Hepatocyte (in vitro differentiated cells): ENCODE measurements around the gene C19orf33. TPM values are rescaled to one million over a fixed set of nuclear protein-coding genes. Genes with fewer than 3 reads are reported as not detected.

ENCODE experiments used
- DNase-seq: peaks from one replicate; pipeline ENCODE4 v3.0.0-alpha.2; 2016; ENCODE audit warnings: low spot score
- H2AFZ ChIP-seq: fragments of 200-600 bp; sonication (generic); 2 replicates; pipeline ENCODE4 v1.6.0; 2016; ENCODE audit warnings: antibody characterized with exemption, mild to moderate bottlenecking
- H3K27ac ChIP-seq: fragments of 200-600 bp; sonication (generic); 2 replicates; pipeline ENCODE4 v1.5.1; 2016; ENCODE audit warnings: mild to moderate bottlenecking
- H3K27me3 ChIP-seq: fragments of 200-600 bp; sonication (generic); 2 replicates; pipeline ENCODE4 v1.6.1; 2016
- H3K36me3 ChIP-seq: fragments of 200-600 bp; sonication (generic); replicated peaks from 2 replicates; pipeline ENCODE4 v1.5.1; 2016; ENCODE audit warnings: low read depth; ENCODE audit not compliant: insufficient read depth
- H3K4me1 ChIP-seq: fragments of 200-600 bp; sonication (generic); 2 replicates; pipeline ENCODE4 v1.5.1; 2016; ENCODE audit warnings: mild to moderate bottlenecking, moderate library complexity; ENCODE audit not compliant: insufficient read depth
- H3K4me2 ChIP-seq: fragments of 200-600 bp; sonication (generic); 2 replicates; pipeline ENCODE4 v1.6.0; 2016
- H3K4me3 ChIP-seq: fragments of 200-600 bp; sonication (generic); 2 replicates; pipeline ENCODE4 v1.5.1; 2016; ENCODE audit warnings: mild to moderate bottlenecking
- H3K79me2 ChIP-seq: fragments of 200-600 bp; sonication (generic); 2 replicates; pipeline ENCODE4 v1.6.0; 2017; ENCODE audit warnings: mild to moderate bottlenecking
- H3K9me2 ChIP-seq: fragments of 200-600 bp; sonication (generic); replicated peaks from 2 replicates; pipeline ENCODE4 v1.6.0; 2017; ENCODE audit warnings: mild to moderate bottlenecking; ENCODE audit not compliant: insufficient read depth
- H3K9me3 ChIP-seq: fragments of 200-600 bp; sonication (generic); 2 replicates; pipeline ENCODE4 v1.5.1; 2016; ENCODE audit warnings: low read depth, mild to moderate bottlenecking
- H4K20me1 ChIP-seq: fragments of 200-600 bp; sonication (generic); 2 replicates; pipeline ENCODE4 v1.6.0; 2016; ENCODE audit warnings: mild to moderate bottlenecking; ENCODE audit not compliant: insufficient read depth, poor library complexity, severe bottlenecking
- EZH2 ChIP-seq: fragments of 200-600 bp; sonication (generic); IDR thresholded peaks from 2 replicates; pipeline ENCODE4 v1.6.1; 2016; ENCODE audit warnings: antibody characterized with exemption, mild to moderate bottlenecking, borderline replicate concordance
- EZH2phosphoT487 ChIP-seq: fragments of 200-600 bp; sonication (generic); IDR thresholded peaks from one replicate; pipeline ENCODE4 v1.6.1; 2018; ENCODE audit warnings: antibody characterized with exemption, mild to moderate bottlenecking, low read depth, moderate library complexity; ENCODE audit not compliant: unreplicated experiment, severe bottlenecking
- WGBS: methylation state at CpG from one replicate; pipeline ENCODE4 v1.1.6; 2016; ENCODE audit warnings: low lambda C conversion rate; ENCODE audit errors: missing lambda C conversion rate; 5-methylcytosine and 5-hydroxymethylcytosine counted together
- polyA plus RNA-seq: library from polyadenylated mRNA; unstranded; fragments of >200 nt; fragmentation: Nextera tagmentation; extraction: Ambion mirVana; gene quantifications from 2 replicates; pipeline ENCODE4 v1.2.1, GENCODE V29; 2016
- small RNA-seq: library from RNA; depleted of rRNA; stranded (forward); fragments of <200 nt; gene quantifications from one replicate; pipeline ENCODE3, GENCODE V24; 2014
- total RNA-seq: library from RNA; depleted of rRNA; stranded (reverse); fragments of >200 nt; gene quantifications from 2 replicates; pipeline ENCODE4 v1.2.3, GENCODE V29; 2014
- TF ChIP-seq, protein P1 (sequence below): fragments of 200-600 bp; sonication (generic); IDR thresholded peaks from 2 replicates; pipeline ENCODE4 v1.5.1; 2016; ENCODE audit warnings: antibody characterized with exemption, mild to moderate bottlenecking; ENCODE audit not compliant: poor library complexity

The C19orf33 gene
- total and polyA plus RNA-seq, 2 experiments from 2014 or later = 118 to 126 TPM

DNA sequence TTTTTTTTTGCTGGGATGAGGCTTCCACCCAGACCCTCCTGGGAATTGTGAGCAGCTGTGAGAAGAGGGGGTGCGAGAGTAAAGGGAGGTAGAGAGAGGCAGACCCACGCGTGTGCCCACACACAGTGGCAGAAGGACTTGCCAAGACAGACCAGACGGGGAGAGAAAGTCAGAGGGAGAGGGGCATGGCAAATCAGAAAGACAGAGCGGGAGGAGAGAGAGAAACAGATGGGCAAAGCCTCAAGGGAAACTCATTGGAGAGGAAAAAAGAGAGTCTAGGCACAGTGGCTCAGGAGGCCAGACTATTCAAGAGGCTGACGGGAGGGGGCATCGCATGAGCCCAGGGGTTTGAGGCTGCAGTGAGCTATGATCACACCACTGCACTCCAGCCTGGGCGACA is 48.6 kb downstream of the C19orf33 start:
- H3K9me2 ChIP-seq = no peaks in the 10 kb centered on the region
- TF ChIP-seq EZH2 (no peak), EZH2phosphoT487 (no peak)
- TF ChIP-seq, protein P1, sequence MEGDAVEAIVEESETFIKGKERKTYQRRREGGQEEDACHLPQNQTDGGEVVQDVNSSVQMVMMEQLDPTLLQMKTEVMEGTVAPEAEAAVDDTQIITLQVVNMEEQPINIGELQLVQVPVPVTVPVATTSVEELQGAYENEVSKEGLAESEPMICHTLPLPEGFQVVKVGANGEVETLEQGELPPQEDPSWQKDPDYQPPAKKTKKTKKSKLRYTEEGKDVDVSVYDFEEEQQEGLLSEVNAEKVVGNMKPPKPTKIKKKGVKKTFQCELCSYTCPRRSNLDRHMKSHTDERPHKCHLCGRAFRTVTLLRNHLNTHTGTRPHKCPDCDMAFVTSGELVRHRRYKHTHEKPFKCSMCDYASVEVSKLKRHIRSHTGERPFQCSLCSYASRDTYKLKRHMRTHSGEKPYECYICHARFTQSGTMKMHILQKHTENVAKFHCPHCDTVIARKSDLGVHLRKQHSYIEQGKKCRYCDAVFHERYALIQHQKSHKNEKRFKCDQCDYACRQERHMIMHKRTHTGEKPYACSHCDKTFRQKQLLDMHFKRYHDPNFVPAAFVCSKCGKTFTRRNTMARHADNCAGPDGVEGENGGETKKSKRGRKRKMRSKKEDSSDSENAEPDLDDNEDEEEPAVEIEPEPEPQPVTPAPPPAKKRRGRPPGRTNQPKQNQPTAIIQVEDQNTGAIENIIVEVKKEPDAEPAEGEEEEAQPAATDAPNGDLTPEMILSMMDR = no peak
- no peaks in the 10 kb centered on the region for H3K4me1 ChIP-seq
- no peaks in the 10 kb centered on the region for H3K9me3 ChIP-seq
- H3K79me2 ChIP-seq = no peaks in the 10 kb centered on the region
- H3K4me3 ChIP-seq = no peak overlapping the region
- H4K20me1 ChIP-seq = no peaks in the 10 kb centered on the region
- no peak overlapping the region for H3K27ac ChIP-seq
- WGBS = 92% methylated on average over 8 of the region's 8 CpGs
- H3K36me3 ChIP-seq = no peaks in the 10 kb centered on the region
- no peak overlapping the region for H2AFZ ChIP-seq
- H3K27me3 ChIP-seq = no peaks in the 10 kb centered on the region
- no peak overlapping the region for H3K4me2 ChIP-seq
- DNase-seq = no peak

Small RNAs within 50 kb of the gene (small RNA-seq; reads per million reads assigned to genes)
- gene RF00019 = not detected

Other genes with a start within 250 kb of the C19orf33 start
- gene DPF1, start 80.0 kb upstream of the C19orf33 start, total RNA-seq = 1.2 and 2.1 TPM in 2 replicates
- 2.0 and 2.7 TPM in 2 replicates for gene DPF1, start 80.0 kb upstream of the C19orf33 start, polyA plus RNA-seq
- gene PPP1R14A, start 47.9 kb upstream of the C19orf33 start, total RNA-seq = 13.0 and 15.1 TPM in 2 replicates
- gene PPP1R14A, start 47.9 kb upstream of the C19orf33 start, polyA plus RNA-seq = 50.5 and 56.9 TPM in 2 replicates
- gene SPINT2, start 39.7 kb upstream of the C19orf33 start, total RNA-seq = 508 and 590 TPM in 2 replicates
- 834 and 885 TPM in 2 replicates for gene SPINT2, start 39.7 kb upstream of the C19orf33 start, polyA plus RNA-seq
- 50.0 and 54.9 TPM in 2 replicates for gene YIF1B, start 11.7 kb downstream of the C19orf33 start, total RNA-seq
- gene YIF1B, start 11.7 kb downstream of the C19orf33 start, polyA plus RNA-seq = 101 and 105 TPM in 2 replicates
- 7.1 and 9.0 TPM in 2 replicates for gene KCNK6, start 15.6 kb downstream of the C19orf33 start, total RNA-seq
- 16.0 and 21.5 TPM in 2 replicates for gene KCNK6, start 15.6 kb downstream of the C19orf33 start, polyA plus RNA-seq
- gene CATSPERG, start 31.6 kb downstream of the C19orf33 start, total RNA-seq = 14.5 and 19.1 TPM in 2 replicates
- gene CATSPERG, start 31.6 kb downstream of the C19orf33 start, polyA plus RNA-seq = 26.1 and 38.0 TPM in 2 replicates
- gene PSMD8, start 70.3 kb downstream of the C19orf33 start, total RNA-seq = 250 and 263 TPM in 2 replicates
- 278 and 312 TPM in 2 replicates for gene PSMD8, start 70.3 kb downstream of the C19orf33 start, polyA plus RNA-seq
- 0.12 and 0.60 TPM in 2 replicates for gene GGN, start 83.8 kb downstream of the C19orf33 start, total RNA-seq
- gene GGN, start 83.8 kb downstream of the C19orf33 start, polyA plus RNA-seq = 1.1 and 1.6 TPM in 2 replicates
- 0.68 and 4.0 TPM in 2 replicates for gene SPRED3, start 84.4 kb downstream of the C19orf33 start, total RNA-seq
- gene SPRED3, start 84.4 kb downstream of the C19orf33 start, polyA plus RNA-seq = 2.3 and 3.9 TPM in 2 replicates
- 9.9 and 17.3 TPM in 2 replicates for gene FAM98C, start 98.8 kb downstream of the C19orf33 start, total RNA-seq
- 20.2 and 27.7 TPM in 2 replicates for gene FAM98C, start 98.8 kb downstream of the C19orf33 start, polyA plus RNA-seq
- gene RASGRP4, start 122.0 kb downstream of the C19orf33 start, total RNA-seq = 0.07 and 0.36 TPM in 2 replicates
- 0.44 TPM in 1 of 2 replicates, not detected in the other for gene RASGRP4, start 122.0 kb downstream of the C19orf33 start, polyA plus RNA-seq
- 0.04 and 0.07 TPM in 2 replicates for gene RYR1, start 129.4 kb downstream of the C19orf33 start, total RNA-seq
- 0.21 and 0.39 TPM in 2 replicates for gene RYR1, start 129.4 kb downstream of the C19orf33 start, polyA plus RNA-seq